B cell (primary cell): ENCODE data around the gene DCBLD2.

ENCODE experiments used
- CTCF ChIP-seq: fragments of 200-600 bp; IDR thresholded peaks from one replicate; pipeline ENCODE4 v1.8.0; 2022; ENCODE audit warnings: antibody characterized with exemption, mild to moderate bottlenecking
- EZH2 ChIP-seq: IDR thresholded peaks from 2 replicates; pipeline ENCODE4 v1.6.1; 2012; ENCODE audit warnings: borderline replicate concordance, low read depth, mild to moderate bottlenecking, moderate library complexity, low read length; ENCODE audit not compliant: insufficient read depth, poor library complexity, severe bottlenecking

GRCh38 chr3:98768961-98769360, 132.5 kb downstream of the DCBLD2 start:
- no peak for TF ChIP-seq EZH2
- TF ChIP-seq CTCF = no peak
